Esophagus squamous epithelium (tissue), 5 donors: ENCODE measurements around the gene IL11RA. TPM values are rescaled to one million over a fixed set of nuclear protein-coding genes. Genes with fewer than 3 reads are reported as not detected.
A peak's percentile ranks its signal among the peaks of the same experiment; 100 is the strongest.

ENCODE experiments used
- DNase-seq: peaks from one replicate; lab custom pipeline; 2025; lab: John Stamatoyannopoulos, UW
- H3K27ac ChIP-seq, 4 donors: fragments of 200-600 bp; sonication (generic); one replicate each; pipeline ENCODE4 v1.5.1; 2016 to 2019; ENCODE audit warnings: mild to moderate bottlenecking in 1 of 4
- H3K27me3 ChIP-seq, 4 donors: fragments of 200-600 bp; sonication (generic); 1 replicate in 3 of 4; 2 replicates in 1 of 4; pipeline versions ENCODE4 v1.5.1 to v1.6.0; 2017 to 2021; ENCODE audit warnings: antibody characterized with exemption in 1 of 4
- H3K36me3 ChIP-seq, 3 donors: fragments of 200-600 bp; sonication (generic); one replicate each; pipeline ENCODE4 v1.5.1; 2016 to 2019
- H3K4me1 ChIP-seq, 3 donors: fragments of 200-600 bp; sonication (generic); one replicate each; pipeline ENCODE4 v1.5.1; 2017 to 2019
- H3K4me3 ChIP-seq, 4 donors: fragments of 200-600 bp; sonication (generic); 1 replicate in 3 of 4; 2 replicates in 1 of 4; pipeline ENCODE4 v1.5.1; 2016 to 2019; ENCODE audit warnings: mild to moderate bottlenecking in 2 of 4, moderate library complexity in 1 of 4
- H3K9me3 ChIP-seq, 3 donors: fragments of 200-600 bp; sonication (generic); one replicate each; pipeline ENCODE4 v1.5.1; 2016 to 2019
- CTCF ChIP-seq, 6 experiments: fragments of 450-650 bp in 4 of 6; fragments of 200-600 bp in 2 of 6; sonication (generic) in 2 of 6; IDR thresholded peaks; one replicate each; pipeline ENCODE4 v1.5.1; 2016 to 2019; ENCODE audit warnings: antibody characterized with exemption in 6 of 6, mild to moderate bottlenecking in 4 of 6, moderate library complexity in 4 of 6
- POLR2A ChIP-seq, 4 donors: fragments of 450-650 bp; IDR thresholded peaks; one replicate each; pipeline ENCODE4 v1.6.1; 2017; ENCODE audit warnings: antibody characterized with exemption in 4 of 4, mild to moderate bottlenecking in 4 of 4, moderate library complexity in 3 of 4
- WGBS, 2 donors: methylation state at CpG; one replicate each; pipeline ENCODE4 v1.1.5; 2018; 5-methylcytosine and 5-hydroxymethylcytosine counted together
- intact Hi-C: fragments of 100-400 bp; cut with DNase I; formaldehyde crosslinking; loops from one replicate; pipeline ENCODE4 v1.15.0; 2022
- total RNA-seq, 4 donors: library from RNA; depleted of rRNA; stranded (reverse); fragments of >200 nt; gene quantifications; one replicate each; pipeline ENCODE4 v1.1.0, GENCODE V29; 2016
- donor health status: DM: yes; HTN: yes; CAD: no.

IL11RA gene
- total RNA-seq, 4 donors from 2014 or later: 2.5 to 18.7 (median 9.3) TPM

GRCh38 chr9:34665067-34665380 is 13.0 kb downstream of the IL11RA start:
- Histone ChIP-seq H3K4me3 (peak overlapping the region; percentile 49 to 88 (median 72)), H3K9me3 (no peaks in the 10 kb centered on the region), H3K4me1 (peaks cover 9 to 62% (median 20%) of the 10 kb centered on the region in 3 donors), H3K36me3 (peaks cover 0 to 24% (median 0%) of the 10 kb centered on the region in 3 donors), H3K27ac (peak overlapping the region; percentile 94 to 99 (median 98)), H3K27me3 (no peaks in the 10 kb centered on the region)
- intact Hi-C loops: no loop called here
- TF ChIP-seq POLR2A (IDR thresholded peaks at IDR 0.05) (peak in 1 of 4 donors; percentile 6), CTCF (IDR thresholded peaks at IDR 0.05) (no peak)
- DNase-seq: no peak
- 5 to 15% methylated on average over 8 to 10 of the region's 26 CpGs for WGBS, 2 donors

DNA sequence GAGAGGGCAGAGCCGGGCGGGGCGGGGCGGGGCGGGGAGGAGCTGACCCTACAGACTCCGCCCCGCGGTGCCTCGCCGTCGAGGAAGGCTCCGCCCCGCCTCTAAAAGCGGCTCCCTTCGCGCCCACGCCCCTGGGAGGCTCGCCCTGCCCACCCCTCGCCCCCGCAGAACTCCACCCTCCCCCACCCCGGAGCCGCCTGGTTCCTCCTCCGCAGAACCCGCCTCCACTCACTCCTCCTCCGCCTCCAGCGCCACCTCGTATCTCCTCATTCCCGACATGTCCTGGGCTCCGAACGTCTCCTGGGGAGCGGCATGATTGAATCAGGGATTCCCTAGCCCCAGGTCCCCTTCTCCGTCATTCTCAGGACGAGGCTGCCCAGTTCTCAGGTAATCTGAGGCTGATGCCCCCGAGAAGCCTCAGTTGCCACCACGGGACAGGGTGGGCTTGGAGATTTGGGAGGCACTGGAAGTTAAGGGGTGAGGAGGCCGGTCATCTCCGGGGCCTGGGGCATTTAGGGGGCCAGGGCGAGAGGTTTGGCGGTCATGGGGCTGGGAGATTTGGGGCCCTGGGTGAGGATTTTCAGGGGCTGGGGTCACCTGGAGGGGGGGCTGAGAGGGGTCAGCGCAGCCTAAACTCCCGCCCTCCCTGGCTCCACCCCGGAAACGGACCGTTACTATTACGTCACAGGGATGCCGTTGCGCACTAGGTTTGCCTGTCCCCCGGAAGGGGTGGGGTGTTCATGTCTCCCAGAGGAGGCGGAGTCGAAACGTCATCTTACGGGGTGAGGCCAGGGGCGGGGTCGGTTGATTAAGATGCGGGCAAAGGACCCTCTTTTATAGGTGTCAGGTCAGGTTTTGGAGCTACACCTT is 13.6 kb downstream of the IL11RA start:
- Histone ChIP-seq H3K4me3 (peak overlapping the region; percentile 49 to 88 (median 72)), H3K27me3 (no peaks in the 10 kb centered on the region), H3K27ac (peak overlapping the region; percentile 94 to 99 (median 98)), H3K9me3 (no peaks in the 10 kb centered on the region), H3K36me3 (peaks cover 0 to 20% (median 0%) of the 10 kb centered on the region in 3 donors), H3K4me1 (peaks cover 9 to 58% (median 20%) of the 10 kb centered on the region in 3 donors)
- TF ChIP-seq CTCF (IDR thresholded peaks at IDR 0.05): no peak
- peak in 2 of 4 donors; percentile 76 to 85 for TF ChIP-seq POLR2A (IDR thresholded peaks at IDR 0.05)
- WGBS, 2 donors: 7 to 12% methylated on average over 6 of the region's 55 CpGs
- DNase-seq: peak; percentile 79
- intact Hi-C loops: no loop called here

- intact Hi-C loops: no loop called here
- Histone ChIP-seq H3K4me1 (peaks cover under 1 to 26% (median 1%) of the 10 kb centered on the region in 3 donors), H3K27me3 (no peaks in the 10 kb centered on the region), H3K36me3 (peaks cover 0 to 11% (median 0%) of the 10 kb centered on the region in 3 donors), H3K9me3 (no peaks in the 10 kb centered on the region), H3K27ac (no peak overlapping the region), H3K4me3 (no peak overlapping the region)
- WGBS, 2 donors: 90 to 94% methylated on average over 5 of the region's 5 CpGs
- TF ChIP-seq CTCF (IDR thresholded peaks at IDR 0.05): no peak
- no peak for TF ChIP-seq POLR2A (IDR thresholded peaks at IDR 0.05)
- no peak for DNase-seq
Observed at GRCh38 chr9:34669809-34670562, 18.0 kb downstream of the IL11RA start.

- Histone ChIP-seq H3K9me3 (no peaks in the 10 kb centered on the region), H3K4me3 (no peak overlapping the region), H3K4me1 (peaks cover 0 to 15% (median 0%) of the 10 kb centered on the region in 3 donors), H3K27ac (no peak overlapping the region), H3K36me3 (peaks cover 0 to 11% (median 0%) of the 10 kb centered on the region in 3 donors), H3K27me3 (no peaks in the 10 kb centered on the region)
- TF ChIP-seq CTCF (IDR thresholded peaks at IDR 0.05): no peak
- TF ChIP-seq POLR2A (IDR thresholded peaks at IDR 0.05): no peak
- WGBS, 2 donors: 100% methylated on average over 1 of the region's 1 CpG
- DNase-seq: no peak
- intact Hi-C loops: no loop called here
Observed at GRCh38 chr9:34671307-34671706, 19.3 kb downstream of the IL11RA start.

GRCh38 chr9:34674440-34674839 is 22.5 kb downstream of the IL11RA start:
- intact Hi-C loops: no loop called here
- Histone ChIP-seq H3K36me3 (peaks cover 0 to 7% (median 0%) of the 10 kb centered on the region in 3 donors), H3K9me3 (no peaks in the 10 kb centered on the region), H3K4me3 (no peak overlapping the region), H3K4me1 (no peaks in the 10 kb centered on the region), H3K27me3 (no peaks in the 10 kb centered on the region), H3K27ac (no peak overlapping the region)
- 74 to 77% methylated on average over 3 of the region's 3 CpGs for WGBS, 2 donors
- no peak for TF ChIP-seq CTCF (IDR thresholded peaks at IDR 0.05)
- TF ChIP-seq POLR2A (IDR thresholded peaks at IDR 0.05): no peak
- DNase-seq: no peak
